HepG2 (cell line): ENCODE data around the gene LMAN2L. TPM values are rescaled to one million over a fixed set of nuclear protein-coding genes. Genes with fewer than 3 reads are reported as not detected.
A peak's percentile ranks its signal among the peaks of the same experiment; 100 is the strongest.

Experiments used
- CREM ChIP-seq, 2 experiments: sonication (generic) in 1 of 2; formaldehyde crosslinking in 1 of 2; IDR thresholded peaks; 2 replicates each; pipeline versions ENCODE4 v1.4.0 to v1.6.1; 2016 to 2020; ENCODE audit warnings: antibody characterized with exemption in 1 of 2, mild to moderate bottlenecking in 1 of 2, missing genetic modification reagents in 1 of 2
- LCORL ChIP-seq, 2 experiments: fragments of 450-650 bp in 1 of 2; sonication (generic) in 1 of 2; formaldehyde crosslinking in 1 of 2; IDR thresholded peaks; 2 replicates each; pipeline versions ENCODE4 v1.5.0 to v1.6.1; 2017 to 2020; ENCODE audit warnings: antibody characterized with exemption in 1 of 2, missing genetic modification reagents in 1 of 2
- MLXIP ChIP-seq: sonication (generic); formaldehyde crosslinking; IDR thresholded peaks from 2 replicates; pipeline ENCODE4 v1.9.0; 2021; ENCODE audit warnings: missing genetic modification reagents, borderline replicate concordance
- NR0B2 ChIP-seq: sonication (generic); formaldehyde crosslinking; IDR thresholded peaks from 2 replicates; pipeline ENCODE4 v1.4.0; 2020; ENCODE audit warnings: mild to moderate bottlenecking, missing genetic modification reagents
- PCBP2 ChIP-seq: fragments of 200-400 bp; formaldehyde crosslinking; optimal IDR thresholded peaks from 2 replicates; pipeline ENCODE3; 2018; ENCODE audit warnings: low read length, low read depth; ENCODE audit not compliant: poor library complexity, severe bottlenecking
- TRAFD1 ChIP-seq: sonication (generic); formaldehyde crosslinking; IDR thresholded peaks from 2 replicates; pipeline ENCODE4 v1.5.1; 2020; ENCODE audit warnings: missing genetic modification reagents, mild to moderate bottlenecking, borderline replicate concordance
- ZBTB40 ChIP-seq, 2 experiments: fragments of 450-650 bp in 1 of 2; sonication (generic) in 1 of 2; formaldehyde crosslinking in 1 of 2; IDR thresholded peaks; 2 replicates each; pipeline versions ENCODE4 v1.6.1 to v1.8.0; 2016 to 2022; ENCODE audit warnings: antibody characterized with exemption in 1 of 2, mild to moderate bottlenecking in 1 of 2, missing genetic modification reagents in 1 of 2
- ZNF513 ChIP-seq: sonication (generic); formaldehyde crosslinking; conservative IDR thresholded peaks from 2 replicates; pipeline ENCODE4 v1.5.0; 2020; ENCODE audit warnings: missing genetic modification reagents
- ZNF629 ChIP-seq: sonication (generic); formaldehyde crosslinking; conservative IDR thresholded peaks from 2 replicates; pipeline ENCODE4 v1.5.0; 2020; ENCODE audit warnings: missing genetic modification reagents
- ZNF652 ChIP-seq: IDR thresholded peaks from 2 replicates; pipeline ENCODE4 v1.6.1; 2016; ENCODE audit warnings: low read depth, borderline replicate concordance
- ZNF772 ChIP-seq: sonication (generic); formaldehyde crosslinking; IDR thresholded peaks from 2 replicates; pipeline ENCODE4 v1.5.0; 2020; ENCODE audit warnings: mild to moderate bottlenecking, missing genetic modification reagents
- ZNF780A ChIP-seq: sonication (generic); formaldehyde crosslinking; IDR thresholded peaks from 2 replicates; pipeline ENCODE4 v1.8.0; 2022; ENCODE audit warnings: mild to moderate bottlenecking, missing genetic modification reagents, moderate library complexity
- polyA plus RNA-seq, 8 experiments: library from polyadenylated mRNA; depleted of rRNA in 3 of 8; stranded (reverse) in 7 of 8; unstranded in 1 of 8; fragments of >200 nt; fragmentation: Illumina TruSeq in 4 of 8; extraction: Trizol in 4 of 8; gene quantifications; 2 replicates each; pipeline versions ENCODE4 v1.2.1 to v1.2.3, GENCODE V29; 2011 to 2016; ENCODE audit warnings: low read depth in 4 of 8, missing spikeins in 1 of 8, mixed read lengths in 1 of 8; ENCODE audit not compliant: insufficient read depth in 1 of 8
- total RNA-seq, 5 experiments: library from RNA; depleted of rRNA; stranded (reverse); fragments of >200 nt; fragmentation: Illumina TruSeq; extraction: Trizol; gene quantifications; 2 replicates each; pipeline ENCODE4 v1.2.3, GENCODE V29; 2016; ENCODE audit warnings: low read depth in 1 of 5

LMAN2L gene
- total and polyA plus RNA-seq, 2 of the 13 experiments (the other 11 are each of a cell fraction or from before 2014, with no cell fraction given) = 39.1 to 57.9 TPM

GRCh38 chr2:96715658-96716057, 24.2 kb downstream of the LMAN2L start (continued):
- no peak for TF ChIP-seq MLXIP (CRISPR knock-in tag)
- TF ChIP-seq LCORL (IDR thresholded peaks at IDR 0.05) = no peak
- no peak for TF ChIP-seq LCORL (CRISPR knock-in tag; IDR thresholded peaks at IDR 0.05)
- TF ChIP-seq ZNF652 (CRISPR knock-in tag) = peak; percentile 59; the same call in 1 of the 2 replicates
- TF ChIP-seq ZBTB40 (IDR thresholded peaks at IDR 0.05) = no peak
- TF ChIP-seq ZBTB40 (CRISPR knock-in tag; IDR thresholded peaks at IDR 0.05) = no peak
- TF ChIP-seq CREM (IDR thresholded peaks at IDR 0.05) = no peak
- no peak for TF ChIP-seq CREM (CRISPR knock-in tag; IDR thresholded peaks at IDR 0.05)
- TF ChIP-seq TRAFD1 (CRISPR knock-in tag) = no peak
- TF ChIP-seq ZNF772 (CRISPR knock-in tag) = no peak
- no peak for TF ChIP-seq ZNF780A
- no peak for TF ChIP-seq ZNF513 (CRISPR knock-in tag)
- no peak for TF ChIP-seq NR0B2 (CRISPR knock-in tag)
- no peak for TF ChIP-seq PCBP2
- no peak for TF ChIP-seq ZNF629 (CRISPR knock-in tag)
